Hepatocyte (in vitro differentiated cells): ENCODE results near the gene TSPAN12.

Source experiments
- EZH2 ChIP-seq: fragments of 200-600 bp; sonication (generic); IDR thresholded peaks from 2 replicates; pipeline ENCODE4 v1.6.1; 2016; ENCODE audit warnings: antibody characterized with exemption, mild to moderate bottlenecking, borderline replicate concordance
- EZH2phosphoT487 ChIP-seq: fragments of 200-600 bp; sonication (generic); IDR thresholded peaks from one replicate; pipeline ENCODE4 v1.6.1; 2018; ENCODE audit warnings: antibody characterized with exemption, mild to moderate bottlenecking, low read depth, moderate library complexity; ENCODE audit not compliant: unreplicated experiment, severe bottlenecking
- TF ChIP-seq, protein P1 (sequence below): fragments of 200-600 bp; sonication (generic); IDR thresholded peaks from 2 replicates; pipeline ENCODE4 v1.5.1; 2016; ENCODE audit warnings: antibody characterized with exemption, mild to moderate bottlenecking; ENCODE audit not compliant: poor library complexity

DNA sequence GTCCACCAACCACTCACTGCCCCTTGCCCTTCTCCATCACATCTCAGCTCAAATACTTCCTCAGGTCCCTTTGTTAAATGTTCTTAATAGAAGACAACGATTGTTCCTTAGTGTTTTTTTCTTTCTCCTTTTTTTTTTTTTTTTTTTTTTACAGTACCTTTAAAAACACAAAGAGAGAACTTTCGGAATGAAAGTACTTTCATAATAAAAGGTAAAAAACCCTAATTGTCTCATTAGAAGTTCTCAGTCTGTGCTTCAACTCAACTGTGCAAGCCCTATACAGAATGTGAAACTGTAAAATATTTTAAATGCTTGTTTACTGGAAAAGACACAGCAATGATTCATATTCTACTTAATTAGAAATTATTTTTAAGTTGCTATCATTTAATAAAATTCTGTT, 29.4 kb downstream of the TSPAN12 start:
- no peak for TF ChIP-seq EZH2
- TF ChIP-seq, protein P1, sequence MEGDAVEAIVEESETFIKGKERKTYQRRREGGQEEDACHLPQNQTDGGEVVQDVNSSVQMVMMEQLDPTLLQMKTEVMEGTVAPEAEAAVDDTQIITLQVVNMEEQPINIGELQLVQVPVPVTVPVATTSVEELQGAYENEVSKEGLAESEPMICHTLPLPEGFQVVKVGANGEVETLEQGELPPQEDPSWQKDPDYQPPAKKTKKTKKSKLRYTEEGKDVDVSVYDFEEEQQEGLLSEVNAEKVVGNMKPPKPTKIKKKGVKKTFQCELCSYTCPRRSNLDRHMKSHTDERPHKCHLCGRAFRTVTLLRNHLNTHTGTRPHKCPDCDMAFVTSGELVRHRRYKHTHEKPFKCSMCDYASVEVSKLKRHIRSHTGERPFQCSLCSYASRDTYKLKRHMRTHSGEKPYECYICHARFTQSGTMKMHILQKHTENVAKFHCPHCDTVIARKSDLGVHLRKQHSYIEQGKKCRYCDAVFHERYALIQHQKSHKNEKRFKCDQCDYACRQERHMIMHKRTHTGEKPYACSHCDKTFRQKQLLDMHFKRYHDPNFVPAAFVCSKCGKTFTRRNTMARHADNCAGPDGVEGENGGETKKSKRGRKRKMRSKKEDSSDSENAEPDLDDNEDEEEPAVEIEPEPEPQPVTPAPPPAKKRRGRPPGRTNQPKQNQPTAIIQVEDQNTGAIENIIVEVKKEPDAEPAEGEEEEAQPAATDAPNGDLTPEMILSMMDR, result no peak
- TF ChIP-seq EZH2phosphoT487, result no peak
